HL-60 (cell line): Measurements from ENCODE around the gene AMT.
A peak's percentile ranks its signal among the peaks of the same experiment; 100 is the strongest.
"Not testable (repeated sequence)": the region's sequence is repeated elsewhere in the genome, so short reads cannot be mapped to it uniquely, and the experiment has no call there.

ENCODE experiments used
- DNase-seq, 2 experiments: peaks; one replicate each; pipeline ENCODE4 v3.0.0-alpha.2; 2010 to 2020; ENCODE audit warnings: low read depth in 1 of 2, low spot score in 1 of 2
- H3K27ac ChIP-seq: fragments of 250-450 bp; sonication (Bioruptor Pico); replicated peaks from 2 replicates; pipeline ENCODE4 v1.5.1; 2020; ENCODE audit warnings: mild to moderate bottlenecking, moderate library complexity
- H3K27me3 ChIP-seq: fragments of 250-450 bp; sonication (Bioruptor Pico); 2 replicates; pipeline ENCODE4 v1.5.1; 2021; ENCODE audit warnings: mild to moderate bottlenecking, moderate library complexity; ENCODE audit not compliant: insufficient read depth, poor library complexity, severe bottlenecking
- H3K4me3 ChIP-seq: replicated peaks from 2 replicates; pipeline ENCODE4 v1.5.1; 2011; ENCODE audit warnings: mild to moderate bottlenecking, control low read depth, low read length; ENCODE audit not compliant: insufficient read depth
- GABPA ChIP-seq: IDR thresholded peaks from 2 replicates; pipeline ENCODE4 v1.6.1; 2012; ENCODE audit warnings: low read depth
- POLR2AphosphoS5 ChIP-seq: IDR thresholded peaks from 2 replicates; pipeline ENCODE4 v1.6.1; 2012; ENCODE audit warnings: low read depth
- REST ChIP-seq: IDR thresholded peaks from 2 replicates; pipeline ENCODE4 v1.6.1; 2012; ENCODE audit warnings: low read depth; ENCODE audit not compliant: insufficient replicate concordance
- SPI1 ChIP-seq: IDR thresholded peaks from 2 replicates; pipeline ENCODE4 v1.6.1; 2012; ENCODE audit warnings: low read depth, mild to moderate bottlenecking, borderline replicate concordance
- TF ChIP-seq, protein P1 (sequence below): IDR thresholded peaks from one replicate; pipeline ENCODE4 v1.5.1; 2011; ENCODE audit warnings: low read length, control low read depth, inconsistent platforms; ENCODE audit not compliant: insufficient read depth

The AMT gene

GRCh38 chr3:49410846-49411534 lies 11.3 kb downstream of the AMT start:
- DNase-seq = no peak
- no peak for TF ChIP-seq GABPA
- TF ChIP-seq POLR2AphosphoS5 = 0 out of 2 replicates have a peak, but pooled peaks have one; percentile 24
- TF ChIP-seq SPI1 = 0 out of 2 replicates have a peak, but pooled peaks have one; percentile 19
- no peaks in the 10 kb centered on the region for H3K27me3 ChIP-seq
- H3K4me3 ChIP-seq = peak overlapping the region; percentile 74
- H3K27ac ChIP-seq = peak overlapping the region; percentile 86

DNA sequence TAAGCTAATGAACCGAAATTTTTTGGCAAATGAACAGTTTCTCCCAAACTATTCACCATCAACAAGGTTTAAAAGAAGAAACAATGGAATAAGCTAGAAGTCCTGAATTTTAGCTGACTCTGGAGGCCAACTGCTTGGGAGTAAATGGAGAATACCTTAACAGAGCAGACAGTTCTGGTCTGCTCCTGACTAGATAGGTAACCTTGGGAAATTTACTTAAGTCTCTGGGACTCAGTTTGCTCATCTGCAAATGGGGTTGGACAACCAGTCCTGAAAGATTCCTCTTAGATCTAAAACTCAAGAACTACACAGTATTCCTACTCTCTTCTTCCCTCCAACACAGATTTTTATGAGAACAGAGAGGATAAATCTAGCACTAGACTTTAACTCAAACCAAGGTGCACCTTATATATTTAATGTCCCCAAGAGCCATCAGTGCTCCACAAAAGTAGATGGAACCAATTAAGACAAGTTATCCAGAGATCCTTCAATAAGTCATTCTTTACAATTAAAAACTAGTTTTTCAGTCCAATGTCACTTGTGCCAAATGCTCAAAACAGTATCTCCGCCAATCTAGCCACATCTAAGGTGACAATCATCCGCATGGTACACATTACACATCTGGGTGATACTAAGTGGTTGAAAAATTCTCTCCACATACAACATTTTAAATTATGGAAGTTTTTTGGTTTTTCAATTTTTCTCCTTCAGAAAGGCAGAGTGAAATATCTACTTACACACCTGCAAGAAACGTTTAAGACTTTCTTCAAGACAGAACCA lies 12.0 kb downstream of the AMT start:
- H3K27ac ChIP-seq = peak overlapping the region; percentile 86
- no peaks in the 10 kb centered on the region for H3K27me3 ChIP-seq
- no peak for TF ChIP-seq SPI1
- TF ChIP-seq GABPA = no peak
- TF ChIP-seq, protein P1, sequence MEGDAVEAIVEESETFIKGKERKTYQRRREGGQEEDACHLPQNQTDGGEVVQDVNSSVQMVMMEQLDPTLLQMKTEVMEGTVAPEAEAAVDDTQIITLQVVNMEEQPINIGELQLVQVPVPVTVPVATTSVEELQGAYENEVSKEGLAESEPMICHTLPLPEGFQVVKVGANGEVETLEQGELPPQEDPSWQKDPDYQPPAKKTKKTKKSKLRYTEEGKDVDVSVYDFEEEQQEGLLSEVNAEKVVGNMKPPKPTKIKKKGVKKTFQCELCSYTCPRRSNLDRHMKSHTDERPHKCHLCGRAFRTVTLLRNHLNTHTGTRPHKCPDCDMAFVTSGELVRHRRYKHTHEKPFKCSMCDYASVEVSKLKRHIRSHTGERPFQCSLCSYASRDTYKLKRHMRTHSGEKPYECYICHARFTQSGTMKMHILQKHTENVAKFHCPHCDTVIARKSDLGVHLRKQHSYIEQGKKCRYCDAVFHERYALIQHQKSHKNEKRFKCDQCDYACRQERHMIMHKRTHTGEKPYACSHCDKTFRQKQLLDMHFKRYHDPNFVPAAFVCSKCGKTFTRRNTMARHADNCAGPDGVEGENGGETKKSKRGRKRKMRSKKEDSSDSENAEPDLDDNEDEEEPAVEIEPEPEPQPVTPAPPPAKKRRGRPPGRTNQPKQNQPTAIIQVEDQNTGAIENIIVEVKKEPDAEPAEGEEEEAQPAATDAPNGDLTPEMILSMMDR = no peak
- no peak for TF ChIP-seq REST
- no peak for TF ChIP-seq POLR2AphosphoS5
- DNase-seq = no peak
- peak overlapping the region; percentile 74 for H3K4me3 ChIP-seq

DNA sequence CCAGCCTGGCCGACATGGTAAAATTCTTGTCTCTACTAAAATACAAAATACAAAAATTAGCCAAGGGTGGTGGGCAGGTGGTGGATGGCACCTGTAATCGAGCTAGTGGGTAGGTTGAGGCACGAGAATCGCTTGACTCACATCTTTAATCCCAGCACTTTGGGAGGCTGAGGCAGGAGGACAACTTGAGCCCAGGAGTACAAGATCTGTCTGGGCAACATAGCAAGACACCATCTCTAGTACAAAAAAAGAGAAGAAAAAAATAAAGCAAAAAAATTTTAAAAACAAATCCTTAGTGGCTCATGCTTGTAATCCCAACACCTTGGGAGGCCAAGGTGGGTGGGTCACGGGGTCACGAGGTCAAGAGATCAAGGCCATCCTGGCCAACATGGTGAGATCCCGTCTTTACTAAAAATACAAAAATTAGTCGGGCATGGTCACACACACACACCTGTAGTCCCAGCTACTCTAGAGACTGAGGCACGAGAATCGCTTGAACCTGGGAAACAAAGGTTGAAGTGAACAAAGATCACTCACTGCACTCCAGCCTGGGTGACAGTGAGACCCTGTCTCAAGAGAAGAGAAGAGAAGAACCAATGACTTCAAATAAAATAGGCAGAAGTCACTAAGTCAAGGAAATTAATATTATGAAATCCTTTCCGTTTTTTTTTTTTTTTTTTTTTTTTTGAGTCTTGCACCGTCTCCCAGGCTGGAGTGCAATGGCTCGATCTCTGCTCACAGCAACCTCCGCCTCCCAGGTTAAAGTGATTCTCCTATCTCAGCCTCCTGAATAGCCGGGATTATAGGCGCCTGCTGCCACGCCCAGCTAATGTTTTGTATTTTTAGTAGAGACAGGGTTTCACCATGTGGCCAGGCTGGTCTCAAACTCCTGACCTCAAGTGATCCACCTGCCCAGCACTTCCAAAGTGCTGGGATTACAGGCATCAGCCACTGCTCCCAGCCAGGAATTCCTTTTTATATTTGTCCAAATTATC lies 15.4 kb downstream of the AMT start:
- H3K27me3 ChIP-seq = no peaks in the 10 kb centered on the region
- H3K27ac ChIP-seq = no peak overlapping the region; the same call in none of the 2 replicates
- H3K4me3 ChIP-seq = no peak overlapping the region; the same call in 1 of the 2 replicates
- peak in 1 of 2 experiments; percentile 38 for DNase-seq
- TF ChIP-seq, protein P1 = no peak
- TF ChIP-seq GABPA = no peak
- TF ChIP-seq SPI1 = no peak
- no peak for TF ChIP-seq REST
- no peak for TF ChIP-seq POLR2AphosphoS5

DNA sequence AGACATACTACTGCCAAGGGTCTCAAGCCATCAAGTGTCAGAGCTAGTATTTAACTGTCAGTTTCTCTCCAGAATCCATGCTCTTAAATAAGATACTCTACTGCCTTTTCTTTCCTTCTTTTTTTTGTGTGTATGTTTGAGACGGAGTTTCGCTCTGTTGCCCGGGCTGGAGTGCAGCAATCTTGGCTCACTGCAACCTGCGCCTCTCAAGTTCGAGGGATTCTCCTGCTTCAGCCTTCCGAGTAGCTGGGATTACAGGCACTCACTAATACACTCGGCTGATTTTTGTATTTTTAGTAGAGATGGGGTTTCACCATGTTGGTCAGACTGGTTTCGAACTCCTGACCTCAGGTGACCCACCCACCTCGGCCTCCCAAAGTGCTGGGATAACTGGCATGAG lies 16.7 kb downstream of the AMT start:
- not testable (repeated sequence) for H3K27ac ChIP-seq, H3K27me3 ChIP-seq, H3K4me3 ChIP-seq, DNase-seq
